Epithelial cell of umbilical artery (primary cell): ENCODE results near the gene NEK4. TPM values are rescaled to one million over a fixed set of nuclear protein-coding genes. Genes with fewer than 3 reads are reported as not detected.

Source experiments
- total RNA-seq: library from RNA; depleted of rRNA; stranded (reverse); fragments of >200 nt; gene quantifications from 2 replicates; pipeline ENCODE4 v1.2.3, GENCODE V29; 2014

Gene NEK4
- total RNA-seq = 13.3 and 22.6 TPM in 2 replicates

GRCh38 chr3:52770496-52771333, at the start of gene NEK4:
Gene NEK4, minus strand, starts transcription at chr3:52770940. Its CDS starts 194 bp downstream, at chr3:52770746.

GRCh38 chr3:52794612-52795099, 23.9 kb upstream of the NEK4 start, which contains the start of gene ITIH3:
Gene ITIH3, plus strand, starts transcription at chr3:52794796. Its CDS starts 8 bp downstream, at chr3:52794804.

DNA sequence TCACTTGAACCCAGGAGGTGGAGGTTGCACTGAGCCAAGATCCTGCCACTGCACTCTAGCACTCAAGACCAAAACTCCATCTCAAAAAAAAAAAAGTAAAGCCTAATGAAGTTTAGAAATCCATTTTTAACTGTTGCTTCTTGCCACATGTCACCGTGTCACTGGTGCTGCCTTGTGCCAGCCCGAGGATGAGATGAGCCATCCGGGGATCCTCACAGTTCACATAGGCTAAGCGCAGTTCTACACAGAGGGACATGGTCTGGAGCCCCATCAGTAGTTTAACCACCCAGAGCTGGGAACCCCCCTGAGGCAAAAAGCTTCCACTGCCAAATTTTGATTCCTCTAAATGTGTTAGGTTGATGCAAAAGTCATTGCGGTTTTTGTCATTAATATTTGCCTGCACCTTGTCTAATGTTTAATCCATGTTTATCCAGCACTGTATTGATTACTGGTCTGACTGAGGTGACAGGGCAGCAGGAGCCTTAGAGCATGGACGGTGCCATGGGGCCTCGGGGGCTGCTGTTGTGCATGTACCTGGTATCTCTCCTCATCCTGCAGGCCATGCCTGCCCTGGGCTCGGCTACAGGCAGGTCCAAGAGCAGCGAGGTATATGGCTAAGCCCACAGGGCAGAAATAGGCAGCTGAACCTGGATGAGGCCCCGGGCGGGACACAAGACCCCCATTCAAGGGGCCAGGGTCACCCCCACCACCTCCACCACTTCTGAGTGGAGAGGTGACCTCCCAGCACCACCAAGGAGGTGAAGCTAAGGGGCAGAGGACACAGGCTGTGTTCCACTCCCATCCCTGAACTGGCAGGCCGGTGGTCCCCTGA, 6.6 kb upstream of the NEK4 start, which contains the start of gene ITIH1:
Gene ITIH1 (plus strand): TSS at position 473 of the 832 bp plus-strand sequence. CDS start 17 bp downstream, at position 490.

GRCh38 chr3:52705688-52706686, 64.8 kb downstream of the NEK4 start, which contains the start of the genes GLT8D1 and SPCS1:
Gene GLT8D1, minus strand, starts transcription at chr3:52705791. Its CDS starts 5,331 bp downstream, at chr3:52700460.
Gene SPCS1, plus strand, starts transcription at chr3:52706106. Its CDS starts 141 bp downstream, at chr3:52706247.

DNA sequence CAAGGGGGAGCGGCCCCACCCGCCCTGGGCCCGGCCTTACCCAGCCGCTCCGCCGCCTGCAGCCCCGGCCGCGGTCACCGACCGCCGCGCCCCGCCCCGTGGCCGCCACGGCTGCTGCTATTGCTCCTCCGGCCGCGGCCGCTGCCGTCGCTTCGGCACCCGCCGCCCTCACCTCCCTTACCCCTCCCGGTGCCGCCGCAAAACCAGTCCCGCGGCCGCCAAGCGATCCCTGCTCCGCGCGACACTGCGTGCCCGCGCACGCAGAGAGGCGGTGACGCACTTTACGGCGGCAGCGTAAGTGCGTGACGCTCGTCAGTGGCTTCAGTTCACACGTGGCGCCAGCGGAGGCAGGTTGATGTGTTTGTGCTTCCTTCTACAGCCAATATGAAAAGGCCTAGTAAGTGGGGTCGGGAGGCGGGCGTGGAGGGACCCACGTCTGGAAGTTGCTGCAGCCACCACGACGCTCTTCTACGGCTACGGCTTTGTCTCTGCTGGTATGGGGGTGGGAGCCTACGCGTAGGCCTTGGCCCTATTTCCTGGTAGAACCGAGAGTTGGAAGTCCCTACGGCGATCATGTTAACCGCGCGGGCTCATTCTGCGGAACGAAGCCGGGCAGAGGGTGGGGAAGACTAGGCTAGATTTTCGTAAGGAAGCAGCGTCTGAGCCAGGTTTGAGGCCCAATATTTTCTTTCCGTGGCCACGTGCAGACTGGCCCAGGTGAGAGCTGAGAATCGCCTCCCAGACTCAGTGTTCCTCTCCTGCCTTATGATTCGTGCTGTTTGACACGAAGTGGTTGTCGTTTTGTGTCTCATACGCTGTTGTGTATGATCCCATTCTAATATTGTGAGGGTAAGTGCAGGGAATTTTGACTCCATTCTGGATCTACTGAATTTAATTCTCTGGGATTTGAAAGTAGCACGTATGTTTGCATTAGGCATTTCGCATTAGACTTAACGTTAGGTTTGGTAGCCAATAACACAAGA, 84.7 kb downstream of the NEK4 start, which contains the start of the genes GNL3 and PBRM1:
Gene GNL3 (plus strand): TSS at position 324 of the 983 bp plus-strand sequence. CDS start 61 bp downstream, at position 385.
Gene PBRM1 (minus strand): TSS at position 205 of the 983 bp plus-strand sequence.

Other genes with a start within 250 kb of the NEK4 start
- gene NT5DC2, start 237.1 kb downstream of the NEK4 start, total RNA-seq = 23.9 and 95.8 TPM in 2 replicates
- 2.6 and 23.6 TPM in 2 replicates for gene UQCC5, start 234.3 kb downstream of the NEK4 start, total RNA-seq
- 58.5 and 83.1 TPM in 2 replicates for gene PBRM1, start 85.0 kb downstream of the NEK4 start, total RNA-seq
- gene GNL3, start 84.9 kb downstream of the NEK4 start, total RNA-seq = 206 and 216 TPM in 2 replicates
- gene GLT8D1, start 65.1 kb downstream of the NEK4 start, total RNA-seq = 85.4 and 90.9 TPM in 2 replicates
- gene SPCS1, start 64.8 kb downstream of the NEK4 start, total RNA-seq = 50.3 and 52.0 TPM in 2 replicates
- gene ITIH1, start 6.7 kb upstream of the NEK4 start, total RNA-seq = not detected in 2 replicates
- not detected in 2 replicates for gene ITIH3, start 23.9 kb upstream of the NEK4 start, total RNA-seq
- gene ITIH4, start 59.7 kb upstream of the NEK4 start, total RNA-seq = 0.76 TPM in 1 of 2 replicates, not detected in the other
- gene MUSTN1, start 64.1 kb upstream of the NEK4 start, total RNA-seq = not detected in 2 replicates
- gene STIMATE, start 126.6 kb upstream of the NEK4 start, total RNA-seq = 9.1 and 13.2 TPM in 2 replicates